ENCODE results near the gene TSPAN4. TPM values are rescaled to one million over a fixed set of nuclear protein-coding genes. Genes with fewer than 3 reads are reported as not detected.

The TSPAN4 gene
- total and polyA plus RNA-seq, 9 of the 15 experiments (the other 6 are each of a cell fraction or from before 2014, with no cell fraction given) = 0.07 to 31.0 (median 15.7) TPM

- TF ChIP-seq ZBTB11 (CRISPR knock-in tag; IDR thresholded peaks at IDR 0.05) (no peak), TFAP4 (CRISPR knock-in tag; IDR thresholded peaks at IDR 0.05; ENCODE audit: borderline replicate concordance) (no peak), FOXA1 (IDR thresholded peaks at IDR 0.05; ENCODE audit: borderline replicate concordance) (no peak)
These were observed 31.1 kb downstream of the TSPAN4 start (continued) for GRCh38 chr11:873706-874105.

GRCh38 chr11:875203-875602 lies 32.6 kb downstream of the TSPAN4 start:
- ATAC-seq = no peak
- no peaks in the 10 kb centered on the region for H3K9me3 ChIP-seq (replicated peaks; ENCODE audit: control insufficient read depth, insufficient read depth, low read depth, low read length)
- no peak for FAIRE-seq
- no peak for DNase-seq (ENCODE audit: extremely low read depth in 1 of 4, low spot score in 3 of 4)
- intact Hi-C loops (cut with micrococcal nuclease) = no loop called here
- H4K20me1 ChIP-seq (replicated peaks; ENCODE audit: control insufficient read depth, insufficient read depth, low read length) = peaks cover 25% of the 10 kb centered on the region
- POLR2A ChIA-PET = interaction anchor here (0.6 to 2.5 kb wide), 3 partner anchors 15 to 1327 kb away, joined by 3 to 13 read pairs (median 3); no protein-coding TSS in a partner anchor
- H3K79me2 ChIP-seq (ENCODE audit: control insufficient read depth, insufficient read depth, low read length) = no peaks in the 10 kb centered on the region
- H3K9ac ChIP-seq (ENCODE audit: insufficient read depth in 1 of 2, low read depth in 2 of 2, low read length in 2 of 2) = peak overlapping the region in 1 of 2 experiments; percentile 74; a peak in 2 of 4 replicates
- in situ Hi-C loops (cut with MboI) = no loop called here
- no peaks in the 10 kb centered on the region for H3K27me3 ChIP-seq (ENCODE audit: control insufficient read depth in 2 of 2, insufficient read depth in 2 of 2, low read length in 2 of 2)
- H3K4me1 ChIP-seq (replicated peaks in 1 of 2; ENCODE audit: control insufficient read depth in 2 of 2, insufficient read depth in 2 of 2, low read length in 2 of 2) = peaks cover 29 to 69% of the 10 kb centered on the region in 2 experiments; a peak in 4 of 5 replicates
- peaks cover 55% of the 10 kb centered on the region for H3K36me3 ChIP-seq (ENCODE audit: control insufficient read depth, insufficient read depth, low read length)
- H2AFZ ChIP-seq (ENCODE audit: low read depth, low read length) = no peak overlapping the region
- 89% methylated on average over 15 of the region's 16 CpGs for WGBS (ENCODE audit: insufficient coverage, low coverage, missing lambda C conversion rate)
- BruUV-seq (replicated peaks) = no TSS peak
- no peak overlapping the region; the same call in 2 of the 3 replicates for H3K27ac ChIP-seq (ENCODE audit: extremely low read depth, low read depth, low read length)
- CTCF ChIA-PET (ENCODE audit: low intra/inter-chr PET ratio) = no interaction called here
- peaks cover 20% of the 10 kb centered on the region for H3K9me1 ChIP-seq (ENCODE audit: control insufficient read depth, insufficient read depth, low read length)
- H3K4me2 ChIP-seq (ENCODE audit: insufficient read depth, low read length) = no peak overlapping the region
- no peak overlapping the region for H3K4me3 ChIP-seq
- TF ChIP-seq KDM5B (IDR thresholded peaks at IDR 0.05; ENCODE audit: insufficient replicate concordance, low read depth, low read length) = no peak
- TF ChIP-seq CBFA2T3 (IDR thresholded peaks at IDR 0.05) = no peak
- 0 out of 2 replicates have a peak, but pooled peaks have one; percentile 15 for TF ChIP-seq ETS1 (conservative IDR thresholded peaks at IDR 0.05; ENCODE audit: control insufficient read depth, low read depth, low read length)
- TF ChIP-seq POLR2G (IDR thresholded peaks at IDR 0.05; ENCODE audit: low read depth, low read length) = peak; percentile 61
- no peak for TF ChIP-seq MTA1 (IDR thresholded peaks at IDR 0.05; ENCODE audit: borderline replicate concordance)
- 0 out of 2 replicates have a peak, but pooled peaks have one; percentile 35 for TF ChIP-seq NR3C1 (CRISPR knock-in tag; IDR thresholded peaks at IDR 0.05)
- TF ChIP-seq HDAC6 (IDR thresholded peaks at IDR 0.05; ENCODE audit: low read depth, low read length) = no peak
- no peak for TF ChIP-seq E2F8 (IDR thresholded peaks at IDR 0.05; ENCODE audit: low read depth, partially characterized antibody)

Data from K562 (cell line).